ENCODE measurements around the gene OGFOD3.

DNA sequence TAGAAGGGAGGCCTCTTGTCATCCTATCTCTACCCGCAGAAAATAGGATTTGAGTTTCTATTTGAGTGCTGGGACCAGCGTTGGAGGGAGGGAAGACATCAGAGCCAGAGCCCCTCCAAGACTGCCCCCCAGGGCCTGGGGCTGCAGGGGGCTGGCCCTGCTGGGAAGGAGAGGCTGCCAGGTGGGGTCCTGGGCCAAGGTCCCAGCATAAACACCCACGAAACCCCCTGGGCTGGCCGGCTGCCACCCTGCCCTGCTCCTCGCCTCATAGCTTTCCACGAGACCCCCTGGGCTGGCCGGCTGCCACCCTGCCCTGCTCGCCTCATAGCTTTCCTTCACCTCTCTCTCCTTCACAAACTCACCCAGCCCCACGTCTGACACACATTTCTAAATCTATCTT, 70.0 kb downstream of the OGFOD3 start:
- no peak for TF ChIP-seq ZFX (IDR thresholded peaks at IDR 0.05; ENCODE audit: borderline replicate concordance)
- TF ChIP-seq, protein P1, sequence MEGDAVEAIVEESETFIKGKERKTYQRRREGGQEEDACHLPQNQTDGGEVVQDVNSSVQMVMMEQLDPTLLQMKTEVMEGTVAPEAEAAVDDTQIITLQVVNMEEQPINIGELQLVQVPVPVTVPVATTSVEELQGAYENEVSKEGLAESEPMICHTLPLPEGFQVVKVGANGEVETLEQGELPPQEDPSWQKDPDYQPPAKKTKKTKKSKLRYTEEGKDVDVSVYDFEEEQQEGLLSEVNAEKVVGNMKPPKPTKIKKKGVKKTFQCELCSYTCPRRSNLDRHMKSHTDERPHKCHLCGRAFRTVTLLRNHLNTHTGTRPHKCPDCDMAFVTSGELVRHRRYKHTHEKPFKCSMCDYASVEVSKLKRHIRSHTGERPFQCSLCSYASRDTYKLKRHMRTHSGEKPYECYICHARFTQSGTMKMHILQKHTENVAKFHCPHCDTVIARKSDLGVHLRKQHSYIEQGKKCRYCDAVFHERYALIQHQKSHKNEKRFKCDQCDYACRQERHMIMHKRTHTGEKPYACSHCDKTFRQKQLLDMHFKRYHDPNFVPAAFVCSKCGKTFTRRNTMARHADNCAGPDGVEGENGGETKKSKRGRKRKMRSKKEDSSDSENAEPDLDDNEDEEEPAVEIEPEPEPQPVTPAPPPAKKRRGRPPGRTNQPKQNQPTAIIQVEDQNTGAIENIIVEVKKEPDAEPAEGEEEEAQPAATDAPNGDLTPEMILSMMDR (IDR thresholded peaks at IDR 0.05) = no peak

All from 22Rv1 (cell line).